Natural killer cell treated with Interleukin-12 subunit alpha and Interleukin-12 subunit beta and Interleukin-15 and Interleukin-18, amount 100 ng/mL, for 72 hours (primary cell): ENCODE measurements around the gene PTPN22. TPM values are rescaled to one million over a fixed set of nuclear protein-coding genes. Genes with fewer than 3 reads are reported as not detected.
A peak's percentile ranks its signal among the peaks of the same experiment; 100 is the strongest.

Experiments
- ATAC-seq, 2 donors: fragments of 150-1000 bp; cut with Tn5 transposase in 1 of 2; sonication (Bioruptor Pico), chemical (Tn5 transposase) in 1 of 2; 2 replicates each; pipeline ENCODE4 v1.10.0; 2021
- DNase-seq: peaks from one replicate; pipeline ENCODE4 v3.0.0; 2022; ENCODE audit warnings: low spot score
- H3K27ac Mint-ChIP-seq, 2 donors: 1 replicate in 1 of 2; 2 replicates in 1 of 2; pipeline ENCODE4 v1.8.0; 2022; ENCODE audit warnings: mixed read lengths in 2 of 2, mild to moderate bottlenecking in 1 of 2, moderate library complexity in 1 of 2
- H3K27me3 Mint-ChIP-seq, 2 donors: 1 replicate in 1 of 2; 2 replicates in 1 of 2; pipeline ENCODE4 v1.8.0; 2022; ENCODE audit warnings: mixed read lengths in 2 of 2
- H3K36me3 Mint-ChIP-seq: one replicate; pipeline ENCODE4 v1.8.0; 2022; ENCODE audit warnings: mixed read lengths
- H3K4me1 Mint-ChIP-seq, 2 donors: 1 replicate in 1 of 2; 2 replicates in 1 of 2; pipeline ENCODE4 v1.8.0; 2022; ENCODE audit warnings: low read depth in 2 of 2, mixed read lengths in 2 of 2, mild to moderate bottlenecking in 1 of 2
- H3K4me3 Mint-ChIP-seq: one replicate; pipeline ENCODE4 v1.8.0; 2022; ENCODE audit warnings: mixed read lengths
- H3K9me3 Mint-ChIP-seq: 2 replicates; pipeline ENCODE4 v1.8.0; 2022; ENCODE audit warnings: mixed read lengths
- total RNA-seq, 2 donors: library from RNA; stranded (reverse); gene quantifications; one replicate each; pipeline ENCODE4 v1.2.3, GENCODE V29; 2022

Gene PTPN22
- total RNA-seq, 2 donors from 2014 or later, result 24.6 to 26.0 TPM

DNA sequence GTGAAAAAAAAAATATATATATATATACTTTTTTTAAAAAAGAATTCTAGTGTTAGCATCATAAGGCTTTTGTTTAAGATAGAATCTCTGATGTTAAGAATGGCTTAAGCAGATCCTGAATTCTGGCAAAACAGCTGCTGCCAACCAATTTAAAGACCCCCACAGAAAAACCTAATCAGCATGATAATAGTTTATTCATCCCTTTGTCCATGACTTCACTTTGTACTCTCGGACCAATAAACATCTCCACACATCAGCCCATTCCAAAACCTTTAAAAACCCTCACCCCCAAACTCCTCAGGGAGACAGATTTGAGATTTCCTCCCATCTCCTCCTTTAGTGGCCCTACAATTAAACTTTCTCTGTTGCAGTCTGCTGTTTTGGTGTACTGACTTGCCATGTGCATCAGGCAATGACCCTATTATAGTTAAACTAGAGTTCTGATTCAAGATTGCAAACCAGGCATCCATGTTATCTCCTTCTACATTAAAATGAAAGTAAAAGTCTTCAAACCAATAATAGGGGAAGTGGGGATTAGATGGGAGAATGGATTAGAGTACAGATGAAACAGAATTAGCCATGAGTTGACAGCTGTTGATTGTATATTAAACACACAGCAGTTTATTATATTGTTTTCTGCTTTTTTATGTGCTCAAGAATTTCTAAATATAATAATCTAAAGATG is 102.5 kb downstream of the PTPN22 start:
- no peak for DNase-seq
- H3K27ac Mint-ChIP-seq, result peak overlapping the region in 1 of 2 donors; percentile 51
- H3K27me3 Mint-ChIP-seq, result no peaks in the 10 kb centered on the region
- ATAC-seq, result no peak
- H3K4me3 Mint-ChIP-seq, result no peak overlapping the region
- peaks cover 27% of the 10 kb centered on the region for H3K36me3 Mint-ChIP-seq
- H3K9me3 Mint-ChIP-seq, result no peaks in the 10 kb centered on the region
- peaks cover 5 to 23% of the 10 kb centered on the region in 2 donors for H3K4me1 Mint-ChIP-seq

DNA sequence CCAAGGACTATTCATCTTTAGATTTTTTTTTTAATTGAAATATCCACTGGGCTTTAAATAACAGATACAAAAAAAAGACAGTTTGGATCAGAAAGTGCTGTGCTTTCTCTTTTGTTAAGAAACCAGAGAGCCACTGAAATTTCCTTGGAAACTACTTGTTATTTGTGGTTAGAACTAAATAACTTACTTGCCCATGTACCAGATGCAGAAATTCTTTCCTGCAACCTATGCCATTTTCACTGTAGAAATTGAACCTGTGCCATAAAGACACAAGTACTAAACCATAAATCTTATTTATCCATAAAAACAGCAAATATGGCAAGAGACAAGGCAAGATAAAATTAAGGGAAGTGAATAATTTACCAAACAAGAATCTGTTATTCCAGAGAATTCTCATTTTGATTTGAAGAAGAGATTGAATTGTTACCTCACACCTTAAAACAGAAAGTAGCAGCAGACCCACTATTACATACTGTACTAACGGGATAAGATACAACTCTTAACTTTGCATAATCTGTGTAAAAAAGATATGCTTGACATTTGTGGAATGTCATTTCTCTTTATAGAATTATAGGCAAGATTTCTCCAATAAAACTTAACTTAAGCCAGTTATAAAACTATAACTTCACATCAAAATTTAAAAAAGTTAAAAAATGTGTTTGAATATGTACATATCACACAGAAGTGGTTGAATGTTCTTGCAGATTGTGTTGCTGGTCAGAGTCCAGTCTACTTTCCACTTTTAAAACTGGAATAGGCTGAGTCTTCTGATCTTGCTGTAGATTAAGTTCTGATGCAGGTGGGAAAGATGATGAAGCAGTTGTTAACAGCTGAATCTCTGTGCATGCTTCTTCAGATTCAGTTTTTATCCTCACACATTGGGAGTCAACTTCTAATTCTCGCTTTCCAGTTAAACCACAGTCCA is 105.9 kb downstream of the PTPN22 start:
- Mint-ChIP-seq H3K4me3 (no peak overlapping the region), H3K36me3 (peaks cover 15% of the 10 kb centered on the region), H3K4me1 (peaks cover 5 to 14% of the 10 kb centered on the region in 2 donors), H3K27me3 (no peaks in the 10 kb centered on the region), H3K27ac (no peak overlapping the region), H3K9me3 (no peaks in the 10 kb centered on the region)
- ATAC-seq (no peak), DNase-seq (no peak)

Other genes with a start within 250 kb of the PTPN22 start
- gene PHTF1, start 112.2 kb downstream of the PTPN22 start, total RNA-seq, result 10 to 100 TPM; 29.0 to 44.0 TPM
- 10 to 100 TPM; 18.7 to 27.7 TPM for gene RSBN1, start 59.2 kb downstream of the PTPN22 start, total RNA-seq
- 1 to 10 TPM; 1.3 to 3.0 TPM for gene BCL2L15, start 15.9 kb upstream of the PTPN22 start, total RNA-seq
- gene AP4B1, start 33.1 kb upstream of the PTPN22 start, total RNA-seq, result 10 to 100 TPM; 40.4 to 76.0 TPM
- 10 to 100 TPM; 12.6 to 22.0 TPM for gene DCLRE1B, start 33.6 kb upstream of the PTPN22 start, total RNA-seq
- gene HIPK1, start 57.6 kb upstream of the PTPN22 start, total RNA-seq, result 100 to 1,000 TPM in 1 of 2 donors, 10 to 100 TPM in 1; 80.6 to 110 TPM
- gene OLFML3, start 107.8 kb upstream of the PTPN22 start, total RNA-seq, result 1 to 10 TPM in 1 of 2 donors, under 1 TPM in 1; 0.59 to 1.2 TPM